ENCODE data around the gene FRMD4A.

Gene FRMD4A

GRCh38 chr10:13721486-13721885 is 609.2 kb downstream of the FRMD4A start:
- no peak overlapping the region; the same call in 1 of the 2 replicates for H3K4me2 ChIP-seq (ENCODE audit: low read length)
- H3K9me2 ChIP-seq (replicated peaks; ENCODE audit: control insufficient read depth, low read length): no peaks in the 10 kb centered on the region
- H4K20me1 ChIP-seq (ENCODE audit: control insufficient read depth, insufficient read depth, low read depth, low read length): no peaks in the 10 kb centered on the region
- peaks cover 48% of the 10 kb centered on the region for H3K27me3 ChIP-seq (ENCODE audit: control insufficient read depth, low read length)
- no peaks in the 10 kb centered on the region for H3F3A ChIP-seq (ENCODE audit: control insufficient read depth, insufficient read depth)
- H3K27ac ChIP-seq (ENCODE audit: low read depth, low read length): no peak overlapping the region
- no peaks in the 10 kb centered on the region for H3K79me2 ChIP-seq (ENCODE audit: control insufficient read depth, low read length)
- H3K4me1 ChIP-seq (ENCODE audit: control insufficient read depth, low read length): peaks cover 6% of the 10 kb centered on the region
- H3K9me3 ChIP-seq (ENCODE audit: control insufficient read depth, insufficient read depth, low read length): no peaks in the 10 kb centered on the region
- H3K4me3 ChIP-seq (ENCODE audit: low read length): no peak overlapping the region
- TF ChIP-seq EZH2phosphoT487 (IDR thresholded peaks at IDR 0.05; ENCODE audit: borderline replicate concordance, low read length): no peak
- no peaks in the 10 kb centered on the region for H3K36me3 ChIP-seq (ENCODE audit: control insufficient read depth, low read length)

DNA sequence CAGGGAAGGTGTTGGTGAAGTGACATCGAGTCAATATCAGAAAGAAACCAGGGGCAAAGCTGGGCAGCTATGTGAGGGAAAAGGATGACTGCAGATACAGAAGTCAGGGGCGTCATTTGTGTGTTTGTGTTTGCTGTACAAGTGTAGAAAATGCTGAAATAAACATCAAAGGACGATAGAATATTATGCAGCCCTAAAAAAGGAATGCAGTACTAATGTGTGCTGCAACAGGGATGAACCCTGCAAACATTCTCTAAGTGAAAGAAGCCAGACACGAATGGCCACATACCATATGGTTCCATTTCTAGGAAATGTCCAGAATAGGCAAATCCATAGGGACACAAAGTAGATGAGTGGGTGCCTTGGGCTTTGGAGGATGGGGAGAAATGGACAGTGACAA is 610.0 kb downstream of the FRMD4A start:
- H3K27me3 ChIP-seq (ENCODE audit: control insufficient read depth, low read length): peaks cover 49% of the 10 kb centered on the region
- H3K4me3 ChIP-seq (ENCODE audit: low read length): no peak overlapping the region
- no peak overlapping the region for H3K27ac ChIP-seq (ENCODE audit: low read depth, low read length)
- H3K79me2 ChIP-seq (ENCODE audit: control insufficient read depth, low read length): no peaks in the 10 kb centered on the region
- no peaks in the 10 kb centered on the region for H3F3A ChIP-seq (ENCODE audit: control insufficient read depth, insufficient read depth)
- no peaks in the 10 kb centered on the region for H3K9me3 ChIP-seq (ENCODE audit: control insufficient read depth, insufficient read depth, low read length)
- no peaks in the 10 kb centered on the region for H3K9me2 ChIP-seq (replicated peaks; ENCODE audit: control insufficient read depth, low read length)
- peaks cover 6% of the 10 kb centered on the region for H3K4me1 ChIP-seq (ENCODE audit: control insufficient read depth, low read length)
- TF ChIP-seq EZH2phosphoT487 (IDR thresholded peaks at IDR 0.05; ENCODE audit: borderline replicate concordance, low read length): no peak
- TF ChIP-seq, protein P1, sequence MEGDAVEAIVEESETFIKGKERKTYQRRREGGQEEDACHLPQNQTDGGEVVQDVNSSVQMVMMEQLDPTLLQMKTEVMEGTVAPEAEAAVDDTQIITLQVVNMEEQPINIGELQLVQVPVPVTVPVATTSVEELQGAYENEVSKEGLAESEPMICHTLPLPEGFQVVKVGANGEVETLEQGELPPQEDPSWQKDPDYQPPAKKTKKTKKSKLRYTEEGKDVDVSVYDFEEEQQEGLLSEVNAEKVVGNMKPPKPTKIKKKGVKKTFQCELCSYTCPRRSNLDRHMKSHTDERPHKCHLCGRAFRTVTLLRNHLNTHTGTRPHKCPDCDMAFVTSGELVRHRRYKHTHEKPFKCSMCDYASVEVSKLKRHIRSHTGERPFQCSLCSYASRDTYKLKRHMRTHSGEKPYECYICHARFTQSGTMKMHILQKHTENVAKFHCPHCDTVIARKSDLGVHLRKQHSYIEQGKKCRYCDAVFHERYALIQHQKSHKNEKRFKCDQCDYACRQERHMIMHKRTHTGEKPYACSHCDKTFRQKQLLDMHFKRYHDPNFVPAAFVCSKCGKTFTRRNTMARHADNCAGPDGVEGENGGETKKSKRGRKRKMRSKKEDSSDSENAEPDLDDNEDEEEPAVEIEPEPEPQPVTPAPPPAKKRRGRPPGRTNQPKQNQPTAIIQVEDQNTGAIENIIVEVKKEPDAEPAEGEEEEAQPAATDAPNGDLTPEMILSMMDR (IDR thresholded peaks at IDR 0.05; ENCODE audit: low read depth, low read length, poor library complexity, severe bottlenecking): no peak
- no peaks in the 10 kb centered on the region for H3K36me3 ChIP-seq (ENCODE audit: control insufficient read depth, low read length)
- H3K4me2 ChIP-seq (ENCODE audit: low read length): no peak overlapping the region
- H4K20me1 ChIP-seq (ENCODE audit: control insufficient read depth, insufficient read depth, low read depth, low read length): no peaks in the 10 kb centered on the region

DNA sequence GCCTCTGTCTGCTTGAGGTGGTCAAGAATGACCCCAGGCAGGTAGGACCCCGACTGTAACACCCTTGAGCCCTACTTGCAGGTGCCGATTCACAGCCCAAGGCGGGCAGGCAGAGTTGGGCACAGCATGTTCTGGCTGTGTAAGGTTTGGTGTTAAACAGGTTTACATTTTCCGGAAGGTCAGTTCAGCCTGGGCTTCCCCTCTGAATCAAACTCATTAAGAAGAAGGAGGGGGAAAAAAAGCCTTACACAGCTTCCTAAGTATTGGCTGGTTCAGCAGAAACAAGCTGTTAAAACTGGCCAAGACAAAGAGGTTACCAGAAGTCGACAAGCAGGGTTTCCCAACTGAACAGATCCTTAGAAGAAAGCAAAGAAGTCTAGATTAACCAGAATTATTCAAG is 611.3 kb downstream of the FRMD4A start:
- peaks cover 44% of the 10 kb centered on the region for H3K27me3 ChIP-seq (ENCODE audit: control insufficient read depth, low read length)
- peaks cover 6% of the 10 kb centered on the region for H3K4me1 ChIP-seq (ENCODE audit: control insufficient read depth, low read length)
- no peaks in the 10 kb centered on the region for H3K36me3 ChIP-seq (ENCODE audit: control insufficient read depth, low read length)
- TF ChIP-seq, protein P1 (IDR thresholded peaks at IDR 0.05; ENCODE audit: low read depth, low read length, poor library complexity, severe bottlenecking): no peak
- TF ChIP-seq EZH2phosphoT487 (IDR thresholded peaks at IDR 0.05; ENCODE audit: borderline replicate concordance, low read length): no peak
- H3K9me3 ChIP-seq (ENCODE audit: control insufficient read depth, insufficient read depth, low read length): no peaks in the 10 kb centered on the region
- no peak overlapping the region for H3K27ac ChIP-seq (ENCODE audit: low read depth, low read length)
- H4K20me1 ChIP-seq (ENCODE audit: control insufficient read depth, insufficient read depth, low read depth, low read length): no peaks in the 10 kb centered on the region
- no peaks in the 10 kb centered on the region for H3K79me2 ChIP-seq (ENCODE audit: control insufficient read depth, low read length)
- H3K4me2 ChIP-seq (ENCODE audit: low read length): no peak overlapping the region
- no peaks in the 10 kb centered on the region for H3K9me2 ChIP-seq (replicated peaks; ENCODE audit: control insufficient read depth, low read length)
- no peaks in the 10 kb centered on the region for H3F3A ChIP-seq (ENCODE audit: control insufficient read depth, insufficient read depth)
- H3K4me3 ChIP-seq (ENCODE audit: low read length): no peak overlapping the region

GRCh38 chr10:13718820-13719219 is 611.9 kb downstream of the FRMD4A start:
- H3K4me2 ChIP-seq (ENCODE audit: low read length): no peak overlapping the region
- no peak overlapping the region for H3K4me3 ChIP-seq (ENCODE audit: low read length)
- TF ChIP-seq, protein P1 (IDR thresholded peaks at IDR 0.05; ENCODE audit: low read depth, low read length, poor library complexity, severe bottlenecking): no peak
- TF ChIP-seq EZH2phosphoT487 (IDR thresholded peaks at IDR 0.05; ENCODE audit: borderline replicate concordance, low read length): no peak
- H3K9me2 ChIP-seq (replicated peaks; ENCODE audit: control insufficient read depth, low read length): no peaks in the 10 kb centered on the region
- H3K79me2 ChIP-seq (ENCODE audit: control insufficient read depth, low read length): no peaks in the 10 kb centered on the region
- H3K9me3 ChIP-seq (ENCODE audit: control insufficient read depth, insufficient read depth, low read length): no peaks in the 10 kb centered on the region
- no peaks in the 10 kb centered on the region for H3K36me3 ChIP-seq (ENCODE audit: control insufficient read depth, low read length)
- H4K20me1 ChIP-seq (ENCODE audit: control insufficient read depth, insufficient read depth, low read depth, low read length): no peaks in the 10 kb centered on the region
- no peak overlapping the region for H3K27ac ChIP-seq (ENCODE audit: low read depth, low read length)
- peaks cover 42% of the 10 kb centered on the region for H3K27me3 ChIP-seq (ENCODE audit: control insufficient read depth, low read length)
- H3K4me1 ChIP-seq (ENCODE audit: control insufficient read depth, low read length): peaks cover 6% of the 10 kb centered on the region
- H3F3A ChIP-seq (ENCODE audit: control insufficient read depth, insufficient read depth): no peaks in the 10 kb centered on the region
